Spinal cord (tissue), 10 donors: Measurements from ENCODE around the gene SIAH2. TPM values are rescaled to one million over a fixed set of nuclear protein-coding genes. Genes with fewer than 3 reads are reported as not detected.

Experiments used
- DNase-seq, 6 donors: peaks; one replicate each; pipeline versions ENCODE4 v3.0.0 to v3.0.0-alpha.2; 2013 to 2015; ENCODE audit warnings: low spot score in 6 of 6, low read depth in 4 of 6
- H3K27ac ChIP-seq: one replicate; pipeline ENCODE4 v1.5.1; 2013; ENCODE audit warnings: low read depth, low read length, control low read depth
- H3K27me3 ChIP-seq: one replicate; pipeline ENCODE4 v1.6.1; 2013; ENCODE audit warnings: low read length; ENCODE audit not compliant: control insufficient read depth, insufficient read depth
- H3K36me3 ChIP-seq: one replicate; pipeline ENCODE4 v1.6.1; 2013; ENCODE audit warnings: low read length; ENCODE audit not compliant: control insufficient read depth, insufficient read depth
- H3K4me1 ChIP-seq: one replicate; pipeline ENCODE4 v1.6.1; 2013; ENCODE audit warnings: low read length; ENCODE audit not compliant: control insufficient read depth, insufficient read depth
- H3K4me3 ChIP-seq: one replicate; pipeline ENCODE4 v1.5.1; 2013; ENCODE audit warnings: low read depth, low read length, control low read depth
- H3K9me3 ChIP-seq: one replicate; pipeline ENCODE4 v1.6.1; 2013; ENCODE audit warnings: low read length; ENCODE audit not compliant: control insufficient read depth, insufficient read depth
- WGBS: methylation state at CpG from one replicate; pipeline ENCODE4 v1.1.5; 2013; ENCODE audit warnings: missing lambda C conversion rate; ENCODE audit not compliant: insufficient coverage; 5-methylcytosine and 5-hydroxymethylcytosine counted together
- polyA plus RNA-seq, 2 donors: library from polyadenylated mRNA; unstranded; fragments of 120-200 nt; gene quantifications; one replicate each; pipeline ENCODE4 v1.2.1, GENCODE V29; 2013; ENCODE audit not compliant: insufficient read length in 2 of 2
- total RNA-seq, 2 donors: library from RNA; depleted of rRNA in 1 of 2; stranded (reverse); fragments of 120-200 nt in 1 of 2; fragments of >200 nt in 1 of 2; gene quantifications; one replicate each; pipeline versions ENCODE4 v1.2.3 to v1.2.4, GENCODE V29; 2013 to 2014
- donor health status: healthy.

Gene SIAH2
- total and polyA plus RNA-seq, 4 donors = 22.6 to 27.2 (median 24.7) TPM

- H3K4me1 ChIP-seq = no peaks in the 10 kb centered on the region
- H3K27ac ChIP-seq = no peak overlapping the region
- H3K36me3 ChIP-seq = no peaks in the 10 kb centered on the region
- 100% methylated on average over 3 of the region's 4 CpGs for WGBS
- DNase-seq = no peak
- no peak overlapping the region for H3K4me3 ChIP-seq
- no peaks in the 10 kb centered on the region for H3K27me3 ChIP-seq
- H3K9me3 ChIP-seq = no peaks in the 10 kb centered on the region
Observed at GRCh38 chr3:150756491-150757059, 6.4 kb downstream of the SIAH2 start.

GRCh38 chr3:150755902-150756301, 7.1 kb downstream of the SIAH2 start:
- Histone ChIP-seq H3K9me3 (no peaks in the 10 kb centered on the region), H3K27me3 (no peaks in the 10 kb centered on the region), H3K27ac (no peak overlapping the region), H3K4me3 (no peak overlapping the region), H3K4me1 (no peaks in the 10 kb centered on the region), H3K36me3 (no peaks in the 10 kb centered on the region)
- DNase-seq = no peak
- WGBS = 96% methylated on average over 3 of the region's 3 CpGs

GRCh38 chr3:150754896-150755295, 8.1 kb downstream of the SIAH2 start:
- H3K4me3 ChIP-seq = no peak overlapping the region
- WGBS = 100% methylated on average over 1 of the region's 3 CpGs
- H3K27ac ChIP-seq = no peak overlapping the region
- no peaks in the 10 kb centered on the region for H3K9me3 ChIP-seq
- no peaks in the 10 kb centered on the region for H3K4me1 ChIP-seq
- H3K36me3 ChIP-seq = no peaks in the 10 kb centered on the region
- H3K27me3 ChIP-seq = no peaks in the 10 kb centered on the region
- no peak for DNase-seq

- no peak for DNase-seq
- Histone ChIP-seq H3K36me3 (no peaks in the 10 kb centered on the region), H3K4me1 (no peaks in the 10 kb centered on the region), H3K4me3 (no peak overlapping the region), H3K27ac (no peak overlapping the region), H3K27me3 (no peaks in the 10 kb centered on the region), H3K9me3 (no peaks in the 10 kb centered on the region)
- no CpG with 5 or more reads among the region's 2 CpGs for WGBS
Observed at GRCh38 chr3:150751781-150752263, 11.1 kb downstream of the SIAH2 start.

GRCh38 chr3:150749255-150749654, 13.7 kb downstream of the SIAH2 start:
- H3K4me1 ChIP-seq = no peaks in the 10 kb centered on the region
- no peak for DNase-seq
- H3K9me3 ChIP-seq = no peaks in the 10 kb centered on the region
- H3K36me3 ChIP-seq = no peaks in the 10 kb centered on the region
- H3K4me3 ChIP-seq = no peak overlapping the region
- no peak overlapping the region for H3K27ac ChIP-seq
- H3K27me3 ChIP-seq = no peaks in the 10 kb centered on the region
- 88% methylated on average over 1 of the region's 6 CpGs for WGBS

DNA sequence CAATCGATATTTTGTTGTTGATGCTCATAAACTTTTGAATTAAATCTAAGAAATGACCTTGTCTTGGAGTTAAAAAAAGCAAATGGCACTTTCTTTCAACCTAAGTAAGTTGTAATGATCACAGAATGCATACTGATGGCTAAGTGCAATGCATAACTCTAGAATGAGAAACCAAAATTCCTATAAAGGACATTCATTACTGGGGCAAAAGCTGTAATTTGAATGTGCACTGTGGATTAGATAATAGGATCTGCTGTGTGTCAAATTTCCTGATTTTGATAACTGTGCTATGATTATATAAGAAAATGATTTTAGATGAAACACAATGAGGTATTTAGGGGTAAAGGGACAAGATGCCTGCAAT, 14.3 kb downstream of the SIAH2 start:
- DNase-seq = no peak
- no peaks in the 10 kb centered on the region for H3K4me1 ChIP-seq
- no peaks in the 10 kb centered on the region for H3K9me3 ChIP-seq
- no CpG with 5 or more reads among the region's 1 CpG for WGBS
- H3K4me3 ChIP-seq = no peak overlapping the region
- no peak overlapping the region for H3K27ac ChIP-seq
- no peaks in the 10 kb centered on the region for H3K36me3 ChIP-seq
- no peaks in the 10 kb centered on the region for H3K27me3 ChIP-seq

- Histone ChIP-seq H3K36me3 (no peaks in the 10 kb centered on the region), H3K27ac (no peak overlapping the region), H3K4me1 (no peaks in the 10 kb centered on the region), H3K9me3 (no peaks in the 10 kb centered on the region), H3K4me3 (no peak overlapping the region), H3K27me3 (no peaks in the 10 kb centered on the region)
- DNase-seq = peak in 1 of 6 donors; percentile 17
- no CpG with 5 or more reads among the region's 5 CpGs for WGBS
Observed at GRCh38 chr3:150747886-150748683, 14.9 kb downstream of the SIAH2 start.

GRCh38 chr3:150746791-150747590, 16.0 kb downstream of the SIAH2 start:
- WGBS = 92% methylated on average over 3 of the region's 7 CpGs

GRCh38 chr3:150745832-150746231, 17.1 kb downstream of the SIAH2 start:
- no peak overlapping the region for H3K27ac ChIP-seq
- H3K4me1 ChIP-seq = no peaks in the 10 kb centered on the region
- H3K4me3 ChIP-seq = no peak overlapping the region
- H3K9me3 ChIP-seq = no peaks in the 10 kb centered on the region
- no peaks in the 10 kb centered on the region for H3K27me3 ChIP-seq
- no peak for DNase-seq
- 86% methylated on average over 2 of the region's 3 CpGs for WGBS
- H3K36me3 ChIP-seq = peaks cover 6% of the 10 kb centered on the region

More at GRCh38 chr3:150746791-150747590, 16.0 kb downstream of the SIAH2 start:
- peaks cover 5% of the 10 kb centered on the region for H3K36me3 ChIP-seq
- no peak overlapping the region for H3K27ac ChIP-seq
- no peaks in the 10 kb centered on the region for H3K9me3 ChIP-seq
- H3K27me3 ChIP-seq = no peaks in the 10 kb centered on the region
- no peaks in the 10 kb centered on the region for H3K4me1 ChIP-seq
- no peak for DNase-seq
- no peak overlapping the region for H3K4me3 ChIP-seq
